OCI-LY7 (cell line): ENCODE measurements around the gene C21orf91.

Source experiments
- EZH2phosphoT487 ChIP-seq: fragments of 200-600 bp; sonication (generic); IDR thresholded peaks from 2 replicates; pipeline ENCODE4 v1.6.1; 2018; ENCODE audit warnings: low read depth, borderline replicate concordance, mild to moderate bottlenecking, mixed run types, antibody characterized with exemption, low read length, moderate library complexity, mixed read lengths
- TF ChIP-seq, protein P1 (sequence below): fragments of 200-600 bp; sonication (generic); conservative IDR thresholded peaks from 2 replicates; pipeline ENCODE4 v1.5.1; 2014; ENCODE audit warnings: mild to moderate bottlenecking, antibody characterized with exemption, low read length, moderate library complexity, mixed read lengths

GRCh38 chr21:17784604-17785402 lies 34.4 kb downstream of the C21orf91 start:
- TF ChIP-seq, protein P1, sequence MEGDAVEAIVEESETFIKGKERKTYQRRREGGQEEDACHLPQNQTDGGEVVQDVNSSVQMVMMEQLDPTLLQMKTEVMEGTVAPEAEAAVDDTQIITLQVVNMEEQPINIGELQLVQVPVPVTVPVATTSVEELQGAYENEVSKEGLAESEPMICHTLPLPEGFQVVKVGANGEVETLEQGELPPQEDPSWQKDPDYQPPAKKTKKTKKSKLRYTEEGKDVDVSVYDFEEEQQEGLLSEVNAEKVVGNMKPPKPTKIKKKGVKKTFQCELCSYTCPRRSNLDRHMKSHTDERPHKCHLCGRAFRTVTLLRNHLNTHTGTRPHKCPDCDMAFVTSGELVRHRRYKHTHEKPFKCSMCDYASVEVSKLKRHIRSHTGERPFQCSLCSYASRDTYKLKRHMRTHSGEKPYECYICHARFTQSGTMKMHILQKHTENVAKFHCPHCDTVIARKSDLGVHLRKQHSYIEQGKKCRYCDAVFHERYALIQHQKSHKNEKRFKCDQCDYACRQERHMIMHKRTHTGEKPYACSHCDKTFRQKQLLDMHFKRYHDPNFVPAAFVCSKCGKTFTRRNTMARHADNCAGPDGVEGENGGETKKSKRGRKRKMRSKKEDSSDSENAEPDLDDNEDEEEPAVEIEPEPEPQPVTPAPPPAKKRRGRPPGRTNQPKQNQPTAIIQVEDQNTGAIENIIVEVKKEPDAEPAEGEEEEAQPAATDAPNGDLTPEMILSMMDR = no peak
- no peak for TF ChIP-seq EZH2phosphoT487
